T-cell (primary cell): ENCODE data around the gene STT3B. TPM values are rescaled to one million over a fixed set of nuclear protein-coding genes. Genes with fewer than 3 reads are reported as not detected.

Experiments used
- ATAC-seq, 4 experiments: fragments of 200-7000 bp in 3 of 4; fragments of 150-1000 bp in 1 of 4; cut with Tn5 transposase; replicated peaks in 1 of 4; 1 replicate in 3 of 4; 2 replicates in 1 of 4; pipeline ENCODE4 v1.10.0; 2021; ENCODE audit warnings: moderate library complexity in 3 of 4, mild to moderate bottlenecking in 2 of 4, moderate number of reproducible peaks in 1 of 4
- CTCF ChIA-PET, 2 donors: fragments of 300-600 bp; sonication (Branson Sonifier 250); formaldehyde crosslinking; loops; one replicate each; lab custom pipeline; 2022; ENCODE audit warnings: antibody characterized with exemption in 2 of 2; lab: Charles Lee
- POLR2A ChIA-PET, 2 donors: fragments of 300-600 bp; sonication (Branson Sonifier 250); formaldehyde crosslinking; loops; one replicate each; lab custom pipeline; 2022; ENCODE audit warnings: antibody characterized with exemption in 2 of 2; lab: Charles Lee
- DNase-seq, 35 experiments: peaks; one replicate each; pipeline versions ENCODE4 v3.0.0 to v3.0.0-alpha.2; 2013 to 2023
- H3K27ac ChIP-seq: one replicate; pipeline ENCODE4 v1.5.1; 2013; ENCODE audit warnings: low read length
- H3K27me3 ChIP-seq, 2 experiments: replicated peaks in 1 of 2; 1 replicate in 1 of 2; 2 replicates in 1 of 2; pipeline versions ENCODE4 v1.6.1 to v1.7.0; 2013; ENCODE audit warnings: low read length in 1 of 2, mixed read lengths in 1 of 2; ENCODE audit not compliant: control insufficient read depth in 2 of 2, insufficient read depth in 2 of 2; ENCODE audit errors: extremely low read depth in 1 of 2
- H3K36me3 ChIP-seq, 2 donors: 1 replicate in 1 of 2; 2 replicates in 1 of 2; pipeline versions ENCODE4 v1.6.1 to v1.7.0; 2013; ENCODE audit warnings: low read length in 1 of 2; ENCODE audit not compliant: control insufficient read depth in 2 of 2, insufficient read depth in 1 of 2; ENCODE audit errors: extremely low read depth in 1 of 2
- H3K4me1 ChIP-seq, 2 experiments: 1 replicate in 1 of 2; 2 replicates in 1 of 2; pipeline versions ENCODE4 v1.6.1 to v1.7.0; 2013; ENCODE audit warnings: low read length in 2 of 2, mixed read lengths in 1 of 2; ENCODE audit not compliant: insufficient read depth in 2 of 2, control insufficient read depth in 1 of 2; ENCODE audit errors: extremely low read depth in 1 of 2
- H3K4me3 ChIP-seq, 2 donors: 1 replicate in 1 of 2; 2 replicates in 1 of 2; pipeline versions ENCODE4 v1.5.1 to v1.7.0; 2013; ENCODE audit warnings: mild to moderate bottlenecking in 2 of 2, low read length in 1 of 2, moderate library complexity in 1 of 2; ENCODE audit not compliant: control insufficient read depth in 1 of 2; ENCODE audit errors: extremely low read depth in 1 of 2
- H3K9me3 ChIP-seq: 2 replicates; pipeline ENCODE4 v1.7.0; 2013
- H3K27ac Mint-ChIP-seq, 2 donors: one replicate each; pipeline ENCODE4 v1.8.0; 2020 to 2021; ENCODE audit warnings: mild to moderate bottlenecking in 2 of 2, mixed read lengths in 2 of 2
- H3K27me3 Mint-ChIP-seq, 2 donors: one replicate each; pipeline ENCODE4 v1.8.0; 2021 to 2022; ENCODE audit warnings: mixed read lengths in 2 of 2
- H3K36me3 Mint-ChIP-seq: one replicate; pipeline ENCODE4 v1.8.0; 2021; ENCODE audit warnings: mixed read lengths
- H3K4me1 Mint-ChIP-seq, 3 donors: one replicate each; pipeline ENCODE4 v1.8.0; 2020 to 2022; ENCODE audit warnings: mixed read lengths in 3 of 3, mild to moderate bottlenecking in 1 of 3
- H3K4me3 Mint-ChIP-seq, 3 donors: one replicate each; pipeline ENCODE4 v1.8.0; 2020 to 2022; ENCODE audit warnings: mild to moderate bottlenecking in 3 of 3, mixed read lengths in 3 of 3, moderate library complexity in 3 of 3
- H3K9me3 Mint-ChIP-seq, 3 donors: one replicate each; pipeline ENCODE4 v1.8.0; 2020 to 2022; ENCODE audit warnings: mixed read lengths in 3 of 3
- WGBS: methylation state at CpG from one replicate; pipeline ENCODE4 v1.1.5; 2013; ENCODE audit warnings: missing lambda C conversion rate; ENCODE audit not compliant: insufficient coverage; 5-methylcytosine and 5-hydroxymethylcytosine counted together
- total RNA-seq, 35 experiments: library from RNA in 6 of 35; stranded (reverse) in 6 of 35; fragments of 120-200 nt in 1 of 35; gene quantifications; one replicate each; pipeline versions ENCODE4 v1.2.1 to v1.2.4 and lab custom pipeline; 2013 to 2026

Gene STT3B
- total RNA-seq, 5 donors from 2014 or later (not counting 1 experiment from before 2014, with no cell fraction given) = 92.1 to 160 (median 110) TPM

GRCh38 chr3:31579828-31580227 lies 47.1 kb downstream of the STT3B start:
- DNase-seq = no peak
- peaks cover 3% of the 10 kb centered on the region for H3K9me3 ChIP-seq
- peaks cover 0 to 10% (median 0%) of the 10 kb centered on the region in 3 donors for H3K9me3 Mint-ChIP-seq
- H3K27ac Mint-ChIP-seq = no peak overlapping the region
- H3K4me1 ChIP-seq = peaks cover 0 to 15% of the 10 kb centered on the region in 2 experiments
- no peak overlapping the region for H3K4me3 ChIP-seq
- H3K4me1 Mint-ChIP-seq = peaks cover 40 to 62% (median 61%) of the 10 kb centered on the region in 3 donors
- CTCF ChIA-PET = interaction anchor here in 1 of 2 donors (0.6 to 2.0 kb wide), 6 partner anchors 13 to 859 kb away, joined by 3 to 16 read pairs (median 4); no protein-coding TSS in a partner anchor
- peaks cover 0 to 19% of the 10 kb centered on the region in 2 donors for H3K36me3 ChIP-seq
- 100% methylated on average over 3 of the region's 7 CpGs for WGBS
- H3K27me3 ChIP-seq = no peaks in the 10 kb centered on the region
- POLR2A ChIA-PET = interaction anchor here (0.6 to 1.0 kb wide), 4 partner anchors 34 to 1412 kb away, joined by 4 to 10 read pairs (median 6); no protein-coding TSS in a partner anchor
- ATAC-seq = no peak
- H3K27ac ChIP-seq = no peak overlapping the region
- H3K36me3 Mint-ChIP-seq = peaks cover 63% of the 10 kb centered on the region
- no peak overlapping the region for H3K4me3 Mint-ChIP-seq
- H3K27me3 Mint-ChIP-seq = no peaks in the 10 kb centered on the region

DNA sequence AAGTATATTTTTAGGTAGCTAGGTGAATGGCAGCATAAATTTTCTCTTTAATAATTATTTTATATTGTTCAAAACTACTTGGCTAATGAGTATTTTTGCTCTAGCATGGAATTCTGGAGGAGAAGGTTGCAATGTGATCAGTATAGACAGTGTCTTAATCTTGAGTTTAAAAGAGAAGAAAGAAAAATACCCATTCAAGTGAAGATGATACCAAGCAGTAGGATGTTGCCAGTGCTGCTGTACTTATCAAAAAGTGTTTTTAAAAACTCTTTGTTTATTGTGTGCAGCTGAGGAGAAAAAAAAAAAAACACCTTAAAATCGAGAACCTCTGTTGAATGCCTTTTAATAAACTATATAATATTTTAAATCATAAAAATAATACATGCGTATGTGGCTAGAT lies 47.9 kb downstream of the STT3B start:
- H3K9me3 Mint-ChIP-seq = peaks cover 0 to 14% (median 0%) of the 10 kb centered on the region in 3 donors
- no peak for ATAC-seq
- no CpG with 5 or more reads among the region's 2 CpGs for WGBS
- no peaks in the 10 kb centered on the region for H3K27me3 Mint-ChIP-seq
- H3K27ac Mint-ChIP-seq = no peak overlapping the region
- no peaks in the 10 kb centered on the region for H3K27me3 ChIP-seq
- H3K4me3 Mint-ChIP-seq = no peak overlapping the region
- H3K4me1 Mint-ChIP-seq = peaks cover 44 to 66% (median 65%) of the 10 kb centered on the region in 3 donors
- H3K36me3 ChIP-seq = peaks cover 0 to 21% of the 10 kb centered on the region in 2 donors
- POLR2A ChIA-PET = interaction anchor here in 1 of 2 donors (0.6 kb wide), 1 partner anchor 45 kb away, joined by 3 read pairs; no protein-coding TSS in a partner anchor
- no peak for DNase-seq
- peaks cover 0 to 9% of the 10 kb centered on the region in 2 experiments for H3K4me1 ChIP-seq
- no peak overlapping the region for H3K4me3 ChIP-seq
- H3K27ac ChIP-seq = no peak overlapping the region
- H3K9me3 ChIP-seq = peaks cover 3% of the 10 kb centered on the region
- CTCF ChIA-PET = interaction anchor here in 1 of 2 donors (0.9 to 2.0 kb wide), 4 partner anchors 14 to 200 kb away, joined by 3 to 16 read pairs (median 6); no protein-coding TSS in a partner anchor
- H3K36me3 Mint-ChIP-seq = peaks cover 71% of the 10 kb centered on the region

DNA sequence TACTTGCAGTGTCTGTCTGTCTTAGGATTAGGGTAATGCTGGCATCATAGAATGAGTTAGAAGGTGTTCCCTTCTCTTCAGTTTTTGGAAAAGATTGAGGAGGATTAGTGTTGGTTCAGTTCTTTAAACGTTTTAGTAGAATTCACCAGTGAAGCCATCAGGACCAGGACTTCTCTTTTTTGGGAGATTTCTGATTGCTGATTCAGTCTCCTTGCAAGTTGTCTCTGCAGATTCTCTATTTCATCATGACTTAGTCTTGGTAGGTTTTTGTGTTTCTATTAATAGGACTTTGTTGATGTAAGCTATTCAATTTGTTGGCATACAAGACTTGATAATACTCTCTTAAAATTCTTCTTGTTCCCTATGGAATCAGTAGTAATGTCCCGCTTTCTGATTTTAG lies 48.9 kb downstream of the STT3B start:
- CTCF ChIA-PET = interaction anchor here (0.6 to 1.3 kb wide), 4 partner anchors 27 to 90 kb away, joined by 3 to 8 read pairs (median 6); no protein-coding TSS in a partner anchor
- H3K4me1 ChIP-seq = peaks cover 0 to 6% of the 10 kb centered on the region in 2 experiments

GRCh38 chr3:31589228-31589627 lies 56.5 kb downstream of the STT3B start:
- Mint-ChIP-seq H3K4me1 (peaks cover 53 to 62% (median 56%) of the 10 kb centered on the region in 3 donors), H3K4me3 (peak overlapping the region in 1 of 3 donors; percentile 11), H3K9me3 (peaks cover 16 to 54% (median 31%) of the 10 kb centered on the region in 3 donors)

More for the DNA sequence above, 48.9 kb downstream of the STT3B start:
- peaks cover 77% of the 10 kb centered on the region for H3K36me3 Mint-ChIP-seq
- H3K36me3 ChIP-seq = peaks cover 0 to 22% of the 10 kb centered on the region in 2 donors
- no peaks in the 10 kb centered on the region for H3K27me3 ChIP-seq
- peak overlapping the region in 1 of 3 donors; percentile 1 for H3K4me3 Mint-ChIP-seq
- POLR2A ChIA-PET = no interaction called here
- no peak for ATAC-seq
- no peak overlapping the region for H3K27ac ChIP-seq
- no CpG with 5 or more reads among the region's 2 CpGs for WGBS
- H3K4me3 ChIP-seq = no peak overlapping the region
- H3K27ac Mint-ChIP-seq = peak overlapping the region; percentile 6 to 29
- DNase-seq = no peak
- H3K4me1 Mint-ChIP-seq = peaks cover 54 to 76% (median 75%) of the 10 kb centered on the region in 3 donors
- H3K9me3 Mint-ChIP-seq = peaks cover 0 to 16% (median 0%) of the 10 kb centered on the region in 3 donors
- H3K27me3 Mint-ChIP-seq = no peaks in the 10 kb centered on the region
- peaks cover 3% of the 10 kb centered on the region for H3K9me3 ChIP-seq

DNA sequence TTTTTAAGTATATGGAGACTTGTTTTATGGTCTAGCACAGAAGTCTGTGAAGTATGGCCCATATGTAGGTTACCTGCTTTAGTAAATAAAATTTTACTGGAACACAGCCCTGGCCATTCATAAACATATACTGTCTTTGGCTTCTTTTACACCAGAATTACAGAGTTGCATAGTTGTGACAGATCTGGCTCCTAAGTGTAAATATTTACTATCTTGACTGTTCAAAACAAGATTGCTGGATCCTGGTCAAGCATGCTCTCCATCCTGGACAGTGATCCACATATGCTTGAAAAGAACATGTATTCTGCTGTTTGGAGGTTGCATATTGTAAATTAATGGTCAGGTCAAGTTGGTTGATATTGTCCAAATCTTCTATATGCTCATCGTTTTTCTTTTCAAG lies 57.9 kb downstream of the STT3B start:
- ChIA-PET POLR2A (interaction anchor here in 1 of 2 donors (0.7 kb wide), 1 partner anchor 882 kb away, joined by 4 read pairs; no protein-coding TSS in a partner anchor), CTCF (no interaction called here)
- Mint-ChIP-seq H3K27ac (no peak overlapping the region), H3K4me3 (no peak overlapping the region), H3K36me3 (peaks cover 96% of the 10 kb centered on the region), H3K4me1 (peaks cover 60 to 70% (median 65%) of the 10 kb centered on the region in 3 donors), H3K27me3 (no peaks in the 10 kb centered on the region), H3K9me3 (peaks cover 16 to 49% (median 31%) of the 10 kb centered on the region in 3 donors)
- peaks cover 2 to 9% of the 10 kb centered on the region in 2 experiments for H3K4me1 ChIP-seq
- H3K9me3 ChIP-seq = peaks cover 12% of the 10 kb centered on the region
- no CpG with 5 or more reads among the region's 1 CpG for WGBS
- H3K27ac ChIP-seq = no peak overlapping the region
- ATAC-seq (no peak), DNase-seq (no peak)
- H3K36me3 ChIP-seq = peaks cover 7 to 39% of the 10 kb centered on the region in 2 donors
- H3K27me3 ChIP-seq = no peaks in the 10 kb centered on the region
- H3K4me3 ChIP-seq = no peak overlapping the region

More at GRCh38 chr3:31589228-31589627, 56.5 kb downstream of the STT3B start:
- H3K27ac ChIP-seq = no peak overlapping the region
- Mint-ChIP-seq H3K27me3 (no peaks in the 10 kb centered on the region), H3K36me3 (peaks cover 92% of the 10 kb centered on the region), H3K27ac (no peak overlapping the region)
- DNase-seq = no peak
- POLR2A ChIA-PET = interaction anchor here in 1 of 2 donors (1.2 kb wide), 1 partner anchor 49 kb away, joined by 3 read pairs; no protein-coding TSS in a partner anchor
- WGBS = no CpG with 5 or more reads among the region's 2 CpGs
- peaks cover 0 to 5% of the 10 kb centered on the region in 2 experiments for H3K4me1 ChIP-seq
- no peaks in the 10 kb centered on the region for H3K27me3 ChIP-seq
- no peak for ATAC-seq
- CTCF ChIA-PET = no interaction called here
- peaks cover 12% of the 10 kb centered on the region for H3K9me3 ChIP-seq
- H3K4me3 ChIP-seq = no peak overlapping the region
- peaks cover 7 to 32% of the 10 kb centered on the region in 2 donors for H3K36me3 ChIP-seq

DNA sequence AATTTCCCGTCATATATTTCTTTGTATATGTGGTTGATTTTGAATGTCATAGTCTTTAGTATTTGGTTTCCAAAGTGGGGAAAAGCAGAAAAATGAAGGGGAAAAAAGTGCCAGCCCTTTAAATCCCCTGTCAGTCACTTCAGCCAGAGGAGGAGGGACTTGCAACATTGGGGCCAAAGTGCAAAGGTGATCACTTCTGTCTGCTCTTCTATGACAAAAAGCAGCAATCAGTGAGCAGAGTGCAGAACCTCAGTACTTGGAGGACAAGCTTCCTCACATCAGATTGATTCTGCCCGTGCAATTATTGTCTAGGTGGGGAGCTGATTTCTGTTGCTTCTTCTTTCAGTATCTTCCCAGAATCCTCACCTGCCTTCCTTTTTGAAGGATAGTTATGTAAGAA lies 60.0 kb downstream of the STT3B start:
- no peaks in the 10 kb centered on the region for H3K27me3 Mint-ChIP-seq
- peaks cover 16 to 47% (median 31%) of the 10 kb centered on the region in 3 donors for H3K9me3 Mint-ChIP-seq
- ChIA-PET CTCF (no interaction called here), POLR2A (no interaction called here)
- peak overlapping the region in 1 of 2 donors; percentile 73 for H3K27ac Mint-ChIP-seq
- no peak overlapping the region for H3K27ac ChIP-seq
- peaks cover 10 to 35% of the 10 kb centered on the region in 2 donors for H3K36me3 ChIP-seq
- H3K4me3 Mint-ChIP-seq = peak overlapping the region in 1 of 3 donors; percentile 12
- ATAC-seq (no peak), DNase-seq (no peak)
- H3K27me3 ChIP-seq = no peaks in the 10 kb centered on the region
- peaks cover 12% of the 10 kb centered on the region for H3K9me3 ChIP-seq
- WGBS = no CpG with 5 or more reads among the region's 2 CpGs
- H3K4me3 ChIP-seq = no peak overlapping the region
- peaks cover 88% of the 10 kb centered on the region for H3K36me3 Mint-ChIP-seq
- peaks cover 61 to 66% (median 61%) of the 10 kb centered on the region in 3 donors for H3K4me1 Mint-ChIP-seq
- H3K4me1 ChIP-seq = peaks cover 2 to 12% of the 10 kb centered on the region in 2 experiments
